GM23338 (cell line): ENCODE data around the gene LMF2. TPM values are rescaled to one million over a fixed set of nuclear protein-coding genes. Genes with fewer than 3 reads are reported as not detected.

Experiments used
- ATAC-seq: fragments of 200-7000 bp; cut with Tn5 transposase; 3 replicates; pipeline ENCODE4 v1.9.1; 2020
- DNase-seq: peaks from one replicate; pipeline ENCODE4 v3.0.0-alpha.2; 2015; ENCODE audit warnings: low spot score
- H2AFZ ChIP-seq: fragments of 200-600 bp; sonication (generic); 2 replicates; pipeline ENCODE4 v1.8.0; 2016; ENCODE audit warnings: antibody characterized with exemption, mild to moderate bottlenecking, moderate library complexity
- H3F3A ChIP-seq: fragments of 200-600 bp; sonication (generic); replicated peaks from 2 replicates; pipeline ENCODE4 v1.8.0; 2017; ENCODE audit warnings: antibody characterized with exemption, mixed run types, low read depth
- H3K27ac ChIP-seq: fragments of 200-600 bp; sonication (generic); 2 replicates; pipeline ENCODE4 v1.6.1; 2016; ENCODE audit warnings: low read depth
- H3K27me3 ChIP-seq: fragments of 200-600 bp; sonication (generic); 2 replicates; pipeline ENCODE4 v1.8.0; 2016; ENCODE audit warnings: mild to moderate bottlenecking, mixed run types, moderate library complexity; ENCODE audit not compliant: insufficient read depth
- H3K36me3 ChIP-seq: fragments of 200-600 bp; sonication (generic); 2 replicates; pipeline ENCODE4 v1.8.0; 2016; ENCODE audit warnings: mild to moderate bottlenecking; ENCODE audit not compliant: insufficient read depth
- H3K4me1 ChIP-seq: fragments of 200-600 bp; sonication (generic); 2 replicates; pipeline ENCODE4 v1.8.0; 2016; ENCODE audit warnings: mild to moderate bottlenecking, moderate library complexity; ENCODE audit not compliant: insufficient read depth
- H3K4me2 ChIP-seq: fragments of 200-600 bp; sonication (generic); 2 replicates; pipeline ENCODE4 v1.7.1; 2017; ENCODE audit warnings: mixed run types
- H3K4me3 ChIP-seq: fragments of 200-600 bp; sonication (generic); 2 replicates; pipeline ENCODE4 v1.6.1; 2016; ENCODE audit warnings: mixed run types
- H3K79me2 ChIP-seq: fragments of 200-600 bp; sonication (generic); replicated peaks from 2 replicates; pipeline ENCODE4 v1.8.0; 2017; ENCODE audit warnings: mild to moderate bottlenecking; ENCODE audit not compliant: insufficient read depth
- H3K9me2 ChIP-seq: fragments of 200-600 bp; sonication (generic); 2 replicates; pipeline ENCODE4 v1.8.0; 2017; ENCODE audit not compliant: insufficient read depth
- H4K20me1 ChIP-seq: fragments of 200-600 bp; sonication (generic); replicated peaks from 2 replicates; pipeline ENCODE4 v1.8.0; 2017; ENCODE audit warnings: mild to moderate bottlenecking; ENCODE audit not compliant: insufficient read depth
- H3K27ac Mint-ChIP-seq: 2 replicates; pipeline ENCODE4 v1.8.0; 2020; ENCODE audit warnings: inconsistent platforms, mild to moderate bottlenecking, moderate library complexity, mixed read lengths
- H3K27me3 Mint-ChIP-seq: 3 replicates; pipeline ENCODE4 v1.8.0; 2022; ENCODE audit warnings: low read depth, mild to moderate bottlenecking, moderate library complexity, mixed read lengths, inconsistent platforms; ENCODE audit not compliant: insufficient read depth, poor library complexity
- H3K36me3 Mint-ChIP-seq: 3 replicates; pipeline ENCODE4 v1.8.0; 2021; ENCODE audit warnings: low read depth, mild to moderate bottlenecking, inconsistent platforms, moderate library complexity, mixed read lengths
- H3K4me1 Mint-ChIP-seq: 3 replicates; pipeline ENCODE4 v1.8.0; 2020; ENCODE audit warnings: mild to moderate bottlenecking, inconsistent platforms, mixed read lengths
- H3K4me3 Mint-ChIP-seq: 3 replicates; pipeline ENCODE4 v1.8.0; 2021; ENCODE audit warnings: moderate library complexity, mild to moderate bottlenecking, inconsistent platforms, mixed read lengths
- H3K9me3 Mint-ChIP-seq: 3 replicates; pipeline ENCODE4 v1.8.0; 2020; ENCODE audit warnings: moderate library complexity, mild to moderate bottlenecking, inconsistent platforms, mixed read lengths
- CREB1 ChIP-seq: fragments of 250-450 bp; sonication (Bioruptor Pico); IDR thresholded peaks from 2 replicates; pipeline ENCODE4 v1.5.0; 2020; ENCODE audit warnings: low read depth, mild to moderate bottlenecking, moderate library complexity
- ETS1 ChIP-seq: IDR thresholded peaks from 2 replicates; pipeline ENCODE4 v1.6.1; 2016; ENCODE audit warnings: antibody characterized with exemption
- EZH2 ChIP-seq: fragments of 200-600 bp; sonication (generic); IDR thresholded peaks from one replicate; pipeline ENCODE4 v1.8.0; 2017; ENCODE audit warnings: antibody characterized with exemption, mild to moderate bottlenecking, low read depth; ENCODE audit not compliant: unreplicated experiment
- POLR2AphosphoS5 ChIP-seq: IDR thresholded peaks from 2 replicates; pipeline ENCODE4 v1.6.1; 2016; ENCODE audit warnings: antibody characterized with exemption, low read depth
- ZNF331 ChIP-seq: fragments of 250-450 bp; sonication (Bioruptor Pico); IDR thresholded peaks from 2 replicates; pipeline ENCODE4 v1.5.0; 2020; ENCODE audit warnings: low read depth, mild to moderate bottlenecking, moderate library complexity
- ZNF462 ChIP-seq: fragments of 250-450 bp; sonication (Bioruptor Pico); IDR thresholded peaks from 2 replicates; pipeline ENCODE4 v1.5.0; 2020; ENCODE audit warnings: mild to moderate bottlenecking, moderate library complexity
- polyA plus RNA-seq: library from polyadenylated mRNA; unstranded; fragments of >200 nt; fragmentation: Nextera tagmentation; extraction: Ambion mirVana; gene quantifications from 2 replicates; pipeline ENCODE4 v1.2.1, GENCODE V29; 2016
- total RNA-seq: library from RNA; depleted of rRNA; stranded (reverse); fragments of >200 nt; shearing (Covaris generic); gene quantifications from 2 replicates; pipeline ENCODE4 v1.2.3, GENCODE V29; 2014
- TF ChIP-seq, protein P1 (sequence below): IDR thresholded peaks from one replicate; pipeline ENCODE4 v1.6.1; 2018; ENCODE audit warnings: antibody characterized with exemption; ENCODE audit not compliant: unreplicated experiment

The LMF2 gene
- total and polyA plus RNA-seq, 2 experiments from 2014 or later: 15.6 to 36.3 TPM

DNA sequence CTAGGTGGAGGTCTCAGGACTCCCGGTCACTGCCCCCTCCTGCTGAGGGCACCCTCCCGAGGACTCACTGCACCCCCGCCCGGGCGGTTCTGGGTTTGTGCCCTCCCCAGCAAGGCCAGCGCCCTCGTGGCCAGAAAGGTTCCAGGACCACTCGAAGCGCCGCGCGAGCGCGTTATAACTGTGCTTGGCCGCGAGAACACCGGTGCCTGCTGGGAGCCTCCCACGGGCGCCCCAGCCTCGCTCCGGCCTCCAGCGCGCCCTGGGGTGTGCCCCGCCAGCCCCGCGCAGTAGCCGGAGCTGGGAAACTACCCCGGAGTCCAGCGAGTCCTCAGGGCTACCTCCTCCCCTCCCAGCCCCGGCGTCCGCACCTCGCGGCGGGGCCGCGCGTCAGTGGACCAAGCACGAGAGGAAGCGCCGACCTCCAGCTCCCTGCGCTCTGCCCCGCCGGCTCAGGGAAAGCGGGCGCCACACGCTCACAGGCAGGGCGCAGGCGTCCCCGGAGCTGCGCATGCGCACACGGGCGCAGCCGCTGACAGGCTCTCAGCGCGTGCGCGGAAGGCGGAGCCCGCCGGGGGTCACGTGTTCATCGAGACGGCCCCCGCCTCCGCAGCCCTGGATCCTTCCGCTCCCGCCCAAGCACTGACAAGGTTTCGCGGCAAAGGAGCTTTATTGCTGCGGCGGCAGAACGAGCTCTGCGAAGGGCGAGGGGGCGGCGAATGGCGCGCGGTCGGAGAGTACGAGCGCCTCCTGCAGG lies 17.8 kb upstream of the LMF2 start, which contains the start of gene SCO2 (continued):
- TF ChIP-seq ZNF462 (CRISPR knock-in tag): no peak
- peak; percentile 82 for TF ChIP-seq POLR2AphosphoS5
- no peak for TF ChIP-seq ZNF331 (CRISPR knock-in tag)
- TF ChIP-seq EZH2: no peak

- peak overlapping the region; percentile 84 for H3K4me3 ChIP-seq
- Mint-ChIP-seq H3K36me3 (peaks cover 13% of the 10 kb centered on the region), H3K4me1 (peaks cover 11% of the 10 kb centered on the region), H3K4me3 (peak overlapping the region; percentile 89), H3K9me3 (peaks cover 4% of the 10 kb centered on the region; the same call in 2 of the 3 replicates), H3K27ac (peak overlapping the region; percentile 78), H3K27me3 (peaks cover 36% of the 10 kb centered on the region)
- no peak for TF ChIP-seq ETS1
- TF ChIP-seq, protein P1, sequence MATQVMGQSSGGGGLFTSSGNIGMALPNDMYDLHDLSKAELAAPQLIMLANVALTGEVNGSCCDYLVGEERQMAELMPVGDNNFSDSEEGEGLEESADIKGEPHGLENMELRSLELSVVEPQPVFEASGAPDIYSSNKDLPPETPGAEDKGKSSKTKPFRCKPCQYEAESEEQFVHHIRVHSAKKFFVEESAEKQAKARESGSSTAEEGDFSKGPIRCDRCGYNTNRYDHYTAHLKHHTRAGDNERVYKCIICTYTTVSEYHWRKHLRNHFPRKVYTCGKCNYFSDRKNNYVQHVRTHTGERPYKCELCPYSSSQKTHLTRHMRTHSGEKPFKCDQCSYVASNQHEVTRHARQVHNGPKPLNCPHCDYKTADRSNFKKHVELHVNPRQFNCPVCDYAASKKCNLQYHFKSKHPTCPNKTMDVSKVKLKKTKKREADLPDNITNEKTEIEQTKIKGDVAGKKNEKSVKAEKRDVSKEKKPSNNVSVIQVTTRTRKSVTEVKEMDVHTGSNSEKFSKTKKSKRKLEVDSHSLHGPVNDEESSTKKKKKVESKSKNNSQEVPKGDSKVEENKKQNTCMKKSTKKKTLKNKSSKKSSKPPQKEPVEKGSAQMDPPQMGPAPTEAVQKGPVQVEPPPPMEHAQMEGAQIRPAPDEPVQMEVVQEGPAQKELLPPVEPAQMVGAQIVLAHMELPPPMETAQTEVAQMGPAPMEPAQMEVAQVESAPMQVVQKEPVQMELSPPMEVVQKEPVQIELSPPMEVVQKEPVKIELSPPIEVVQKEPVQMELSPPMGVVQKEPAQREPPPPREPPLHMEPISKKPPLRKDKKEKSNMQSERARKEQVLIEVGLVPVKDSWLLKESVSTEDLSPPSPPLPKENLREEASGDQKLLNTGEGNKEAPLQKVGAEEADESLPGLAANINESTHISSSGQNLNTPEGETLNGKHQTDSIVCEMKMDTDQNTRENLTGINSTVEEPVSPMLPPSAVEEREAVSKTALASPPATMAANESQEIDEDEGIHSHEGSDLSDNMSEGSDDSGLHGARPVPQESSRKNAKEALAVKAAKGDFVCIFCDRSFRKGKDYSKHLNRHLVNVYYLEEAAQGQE: no peak
- no peak for TF ChIP-seq CREB1 (CRISPR knock-in tag)
- peaks cover 31% of the 10 kb centered on the region for H3K27me3 ChIP-seq
- DNase-seq (no peak), ATAC-seq (no peak)
- no peaks in the 10 kb centered on the region; the same call in 1 of the 2 replicates for H3K36me3 ChIP-seq
- peak overlapping the region; percentile 94 for H3K4me2 ChIP-seq
- no peaks in the 10 kb centered on the region for H3K79me2 ChIP-seq
- H3F3A ChIP-seq: peaks cover 4% of the 10 kb centered on the region
- H3K27ac ChIP-seq: no peak overlapping the region
- H4K20me1 ChIP-seq: no peaks in the 10 kb centered on the region; the same call in 1 of the 2 replicates
- no peaks in the 10 kb centered on the region; the same call in 1 of the 2 replicates for H3K4me1 ChIP-seq
- H2AFZ ChIP-seq: no peak overlapping the region; the same call in 1 of the 2 replicates
- no peaks in the 10 kb centered on the region for H3K9me2 ChIP-seq
Measured at GRCh38 chr22:50524676-50525103, 17.2 kb upstream of the LMF2 start.
